ENCODE measurements around the gene TMEM135. TPM values are rescaled to one million over a fixed set of nuclear protein-coding genes. Genes with fewer than 3 reads are reported as not detected.
"Not testable (repeated sequence)": the region's sequence is repeated elsewhere in the genome, so short reads cannot be mapped to it uniquely, and the experiment has no call there.

The TMEM135 gene
- total RNA-seq, 1 donor from 2014 or later = 22.3 TPM

DNA sequence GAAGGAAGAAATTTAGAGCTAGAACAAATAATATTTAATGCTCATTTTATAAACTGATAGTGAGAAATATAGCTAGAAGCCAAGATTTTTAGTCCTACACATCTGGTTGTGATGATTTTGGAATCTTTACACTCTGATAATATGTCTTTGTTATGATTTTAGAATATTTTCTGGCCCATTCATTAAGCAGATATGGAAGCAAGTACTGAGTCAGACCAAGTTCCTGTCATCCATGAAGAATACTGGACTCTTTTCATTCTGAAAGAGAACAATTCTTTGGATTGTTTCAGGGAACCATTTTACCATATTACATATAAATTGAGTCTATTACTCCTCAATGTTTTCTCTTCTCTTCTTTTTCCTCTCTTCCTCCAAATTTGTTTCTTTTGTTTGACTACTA, 227.4 kb downstream of the TMEM135 start:
- DNase-seq (no peak), ATAC-seq (no peak)
- Histone ChIP-seq H3K4me1 (peaks cover 3% of the 10 kb centered on the region), H3K27me3 (ENCODE audit: low read depth) (no peaks in the 10 kb centered on the region), H3K27ac (no peak overlapping the region), H3K9me3 (no peaks in the 10 kb centered on the region), H3K36me3 (no peaks in the 10 kb centered on the region), H3K4me3 (no peak overlapping the region)
- intact Hi-C loops (cut with DNase I) = no loop called here
- no peak for TF ChIP-seq CTCF (IDR thresholded peaks at IDR 0.05)

GRCh38 chr11:87265979-87266378, 228.2 kb downstream of the TMEM135 start:
- no peak for TF ChIP-seq CTCF (IDR thresholded peaks at IDR 0.05)
- Histone ChIP-seq H3K4me1 (no peaks in the 10 kb centered on the region), H3K27me3 (ENCODE audit: low read depth) (no peaks in the 10 kb centered on the region), H3K4me3 (no peak overlapping the region), H3K9me3 (no peaks in the 10 kb centered on the region), H3K36me3 (no peaks in the 10 kb centered on the region), H3K27ac (no peak overlapping the region)
- intact Hi-C loops (cut with DNase I) = no loop called here
- DNase-seq = no peak
- no peak for ATAC-seq

- H3K27me3 ChIP-seq (ENCODE audit: low read depth) = no peaks in the 10 kb centered on the region
- ATAC-seq (no peak), DNase-seq (no peak)
- no peak overlapping the region for H3K4me3 ChIP-seq
- no peak for TF ChIP-seq CTCF (IDR thresholded peaks at IDR 0.05)
- H3K27ac ChIP-seq = no peak overlapping the region
- H3K9me3 ChIP-seq = no peaks in the 10 kb centered on the region
- H3K4me1 ChIP-seq = no peaks in the 10 kb centered on the region
- no peaks in the 10 kb centered on the region for H3K36me3 ChIP-seq
- intact Hi-C loops (cut with DNase I) = no loop called here
These were observed 229.0 kb downstream of the TMEM135 start for GRCh38 chr11:87266751-87267150.

- H3K4me3 ChIP-seq; ATAC-seq; H3K27me3 ChIP-seq (ENCODE audit: low read depth); H3K36me3 ChIP-seq; H3K9me3 ChIP-seq; H3K4me1 ChIP-seq; H3K27ac ChIP-seq; intact Hi-C loops (cut with DNase I); DNase-seq: not testable (repeated sequence)
These were observed 234.2 kb downstream of the TMEM135 start for GRCh38 chr11:87271951-87272350.

GRCh38 chr11:87275176-87275575, 237.4 kb downstream of the TMEM135 start:
- H3K36me3 ChIP-seq = no peaks in the 10 kb centered on the region
- no peaks in the 10 kb centered on the region for H3K27me3 ChIP-seq (ENCODE audit: low read depth)
- no peak for DNase-seq
- TF ChIP-seq CTCF (IDR thresholded peaks at IDR 0.05) = no peak
- no peak for ATAC-seq
- no peaks in the 10 kb centered on the region for H3K9me3 ChIP-seq
- H3K4me1 ChIP-seq = no peaks in the 10 kb centered on the region
- no peak overlapping the region for H3K27ac ChIP-seq
- intact Hi-C loops (cut with DNase I) = no loop called here
- H3K4me3 ChIP-seq = no peak overlapping the region

DNA sequence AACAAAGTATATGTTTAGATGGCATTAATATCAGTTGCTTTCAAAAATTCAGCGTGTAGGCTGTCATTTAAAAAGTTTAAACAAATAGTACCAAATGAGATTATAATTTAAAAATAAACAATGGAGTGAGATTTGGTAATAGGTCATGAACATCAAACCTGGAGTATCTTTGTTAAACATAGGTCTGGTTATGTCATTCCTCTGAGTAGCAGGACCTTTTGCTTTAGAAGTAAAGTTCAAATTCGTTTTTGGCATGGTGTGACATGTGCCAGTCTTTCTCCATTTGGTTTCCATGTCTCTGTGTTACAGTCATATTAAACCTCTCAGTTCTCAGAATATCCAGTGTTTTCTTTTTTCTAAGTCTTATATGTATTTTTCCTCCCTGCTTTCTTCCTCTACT, 242.4 kb downstream of the TMEM135 start:
- no peaks in the 10 kb centered on the region for H3K27me3 ChIP-seq (ENCODE audit: low read depth)
- H3K9me3 ChIP-seq = no peaks in the 10 kb centered on the region
- no peak overlapping the region for H3K4me3 ChIP-seq
- no peaks in the 10 kb centered on the region for H3K36me3 ChIP-seq
- intact Hi-C loops (cut with DNase I) = no loop called here
- DNase-seq (no peak), ATAC-seq (no peak)
- no peak overlapping the region for H3K27ac ChIP-seq
- TF ChIP-seq CTCF (IDR thresholded peaks at IDR 0.05) = no peak
- H3K4me1 ChIP-seq = peaks cover 5% of the 10 kb centered on the region
